ENCODE results near the gene NCKIPSD. TPM values are rescaled to one million over a fixed set of nuclear protein-coding genes. Genes with fewer than 3 reads are reported as not detected.
A peak's percentile ranks its signal among the peaks of the same experiment; 100 is the strongest.

NCKIPSD gene
- total RNA-seq, 1 experiment from 2014 or later = 26.9 TPM

GRCh38 chr3:48694610-48695392 is 9.1 kb upstream of the NCKIPSD start:
- no TSS peak for BruUV-seq (replicated peaks)
- Mint-ChIP-seq H3K36me3 (ENCODE audit: insufficient read depth, unreplicated experiment) (peaks cover 73% of the 10 kb centered on the region), H3K27me3 (ENCODE audit: unreplicated experiment) (no peaks in the 10 kb centered on the region), H3K4me3 (ENCODE audit: low read depth, unreplicated experiment) (peak overlapping the region; percentile 29), H3K9me3 (ENCODE audit: low read depth, unreplicated experiment) (no peaks in the 10 kb centered on the region), H3K27ac (ENCODE audit: unreplicated experiment) (peak overlapping the region; percentile 13), H3K4me1 (ENCODE audit: low read depth, unreplicated experiment) (peaks cover 12% of the 10 kb centered on the region)
- DNase-seq = peak; percentile 48
- TF ChIP-seq, protein P1, sequence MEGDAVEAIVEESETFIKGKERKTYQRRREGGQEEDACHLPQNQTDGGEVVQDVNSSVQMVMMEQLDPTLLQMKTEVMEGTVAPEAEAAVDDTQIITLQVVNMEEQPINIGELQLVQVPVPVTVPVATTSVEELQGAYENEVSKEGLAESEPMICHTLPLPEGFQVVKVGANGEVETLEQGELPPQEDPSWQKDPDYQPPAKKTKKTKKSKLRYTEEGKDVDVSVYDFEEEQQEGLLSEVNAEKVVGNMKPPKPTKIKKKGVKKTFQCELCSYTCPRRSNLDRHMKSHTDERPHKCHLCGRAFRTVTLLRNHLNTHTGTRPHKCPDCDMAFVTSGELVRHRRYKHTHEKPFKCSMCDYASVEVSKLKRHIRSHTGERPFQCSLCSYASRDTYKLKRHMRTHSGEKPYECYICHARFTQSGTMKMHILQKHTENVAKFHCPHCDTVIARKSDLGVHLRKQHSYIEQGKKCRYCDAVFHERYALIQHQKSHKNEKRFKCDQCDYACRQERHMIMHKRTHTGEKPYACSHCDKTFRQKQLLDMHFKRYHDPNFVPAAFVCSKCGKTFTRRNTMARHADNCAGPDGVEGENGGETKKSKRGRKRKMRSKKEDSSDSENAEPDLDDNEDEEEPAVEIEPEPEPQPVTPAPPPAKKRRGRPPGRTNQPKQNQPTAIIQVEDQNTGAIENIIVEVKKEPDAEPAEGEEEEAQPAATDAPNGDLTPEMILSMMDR (IDR thresholded peaks at IDR 0.05; ENCODE audit: unreplicated experiment) = no peak
- CTCF ChIA-PET = no interaction called here
- intact Hi-C loops (cut with micrococcal nuclease; ENCODE audit: unreplicated experiment) = no loop called here

GRCh38 chr3:48693826-48694225 is 8.1 kb upstream of the NCKIPSD start:
- CTCF ChIA-PET = no interaction called here
- TF ChIP-seq, protein P1 (IDR thresholded peaks at IDR 0.05; ENCODE audit: unreplicated experiment) = no peak
- no peaks in the 10 kb centered on the region for H3K9me3 Mint-ChIP-seq (ENCODE audit: low read depth, unreplicated experiment)
- H3K27ac Mint-ChIP-seq (ENCODE audit: unreplicated experiment) = no peak overlapping the region
- BruUV-seq (replicated peaks) = TSS peak; percentile 38
- no peak overlapping the region for H3K4me3 Mint-ChIP-seq (ENCODE audit: low read depth, unreplicated experiment)
- H3K27me3 Mint-ChIP-seq (ENCODE audit: unreplicated experiment) = no peaks in the 10 kb centered on the region
- intact Hi-C loops (cut with micrococcal nuclease; ENCODE audit: unreplicated experiment) = no loop called here
- H3K36me3 Mint-ChIP-seq (ENCODE audit: insufficient read depth, unreplicated experiment) = peaks cover 68% of the 10 kb centered on the region
- H3K4me1 Mint-ChIP-seq (ENCODE audit: low read depth, unreplicated experiment) = peaks cover 12% of the 10 kb centered on the region
- DNase-seq = no peak

- Mint-ChIP-seq H3K36me3 (ENCODE audit: insufficient read depth, unreplicated experiment) (peaks cover 63% of the 10 kb centered on the region), H3K27ac (ENCODE audit: unreplicated experiment) (no peak overlapping the region), H3K9me3 (ENCODE audit: low read depth, unreplicated experiment) (no peaks in the 10 kb centered on the region), H3K4me3 (ENCODE audit: low read depth, unreplicated experiment) (no peak overlapping the region), H3K27me3 (ENCODE audit: unreplicated experiment) (no peaks in the 10 kb centered on the region), H3K4me1 (ENCODE audit: low read depth, unreplicated experiment) (peaks cover 12% of the 10 kb centered on the region)
- CTCF ChIA-PET = no interaction called here
- BruUV-seq (replicated peaks) = no TSS peak
- DNase-seq = no peak
- TF ChIP-seq, protein P1 (IDR thresholded peaks at IDR 0.05; ENCODE audit: unreplicated experiment) = no peak
- intact Hi-C loops (cut with micrococcal nuclease; ENCODE audit: unreplicated experiment) = no loop called here
Measured at GRCh38 chr3:48692551-48692950, 6.8 kb upstream of the NCKIPSD start.

GRCh38 chr3:48690846-48691458 is 5.2 kb upstream of the NCKIPSD start:
- Mint-ChIP-seq H3K36me3 (ENCODE audit: insufficient read depth, unreplicated experiment) (peaks cover 62% of the 10 kb centered on the region), H3K4me1 (ENCODE audit: low read depth, unreplicated experiment) (peaks cover 12% of the 10 kb centered on the region), H3K4me3 (ENCODE audit: low read depth, unreplicated experiment) (no peak overlapping the region), H3K27me3 (ENCODE audit: unreplicated experiment) (no peaks in the 10 kb centered on the region), H3K9me3 (ENCODE audit: low read depth, unreplicated experiment) (no peaks in the 10 kb centered on the region), H3K27ac (ENCODE audit: unreplicated experiment) (no peak overlapping the region)
- intact Hi-C loops (cut with micrococcal nuclease; ENCODE audit: unreplicated experiment) = no loop called here
- CTCF ChIA-PET = no interaction called here
- no peak for DNase-seq
- no TSS peak for BruUV-seq (replicated peaks)
- TF ChIP-seq, protein P1 (IDR thresholded peaks at IDR 0.05; ENCODE audit: unreplicated experiment) = no peak

Data from Calu3 (cell line).